Measurements from ENCODE around the gene C3orf22. TPM values are rescaled to one million over a fixed set of nuclear protein-coding genes. Genes with fewer than 3 reads are reported as not detected.

C3orf22 gene
- total and polyA plus RNA-seq, 2 experiments from 2014 or later, result not detected

DNA sequence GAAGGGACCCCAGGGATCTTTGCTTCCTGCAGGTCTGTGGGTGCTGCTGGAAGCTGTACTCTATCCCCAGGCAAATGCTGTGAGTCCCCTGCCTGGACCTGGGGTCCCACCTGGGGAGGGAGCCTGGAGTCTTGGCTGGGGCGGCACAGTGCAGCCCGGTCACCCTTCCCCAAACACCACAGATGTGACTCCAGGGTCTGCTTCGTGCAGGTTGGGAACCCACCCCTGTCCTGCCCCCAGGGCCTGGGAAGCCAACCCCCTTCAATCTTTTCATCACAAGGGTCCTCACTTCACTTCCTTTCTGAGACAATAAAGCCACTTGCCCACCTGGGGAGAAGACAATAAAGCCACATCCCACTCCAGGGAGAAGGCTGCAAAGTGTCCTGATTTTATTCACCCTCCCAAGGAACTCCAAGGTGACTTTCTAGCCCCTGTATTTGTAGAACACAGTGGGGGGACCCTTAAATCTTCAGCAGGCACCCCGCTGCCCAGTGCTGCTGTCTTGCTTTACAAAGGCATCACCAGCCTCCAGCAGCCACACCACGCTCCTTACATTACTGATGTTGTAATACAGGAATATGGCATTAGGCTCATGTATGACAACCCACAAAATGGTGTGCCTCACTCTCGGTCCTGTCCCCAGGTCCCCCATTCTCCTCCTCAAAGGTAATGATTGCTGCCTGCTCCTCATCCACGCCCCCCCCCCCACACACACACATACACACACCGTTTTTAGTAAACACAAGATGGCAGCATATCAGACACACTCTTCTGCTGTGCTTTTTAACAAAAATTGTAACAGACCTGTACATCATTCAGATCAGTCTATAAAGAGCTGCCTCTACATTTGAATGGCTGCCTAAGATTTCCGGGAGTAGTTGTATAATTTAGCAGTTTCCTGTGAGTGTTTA is 9.9 kb downstream of the C3orf22 start:
- H3K4me3 ChIP-seq, result no peak overlapping the region
- H3K4me1 ChIP-seq (ENCODE audit: low read depth), result peaks cover 6% of the 10 kb centered on the region
- no peaks in the 10 kb centered on the region for H3K9me3 ChIP-seq (ENCODE audit: low read depth)
- TF ChIP-seq, protein P1, sequence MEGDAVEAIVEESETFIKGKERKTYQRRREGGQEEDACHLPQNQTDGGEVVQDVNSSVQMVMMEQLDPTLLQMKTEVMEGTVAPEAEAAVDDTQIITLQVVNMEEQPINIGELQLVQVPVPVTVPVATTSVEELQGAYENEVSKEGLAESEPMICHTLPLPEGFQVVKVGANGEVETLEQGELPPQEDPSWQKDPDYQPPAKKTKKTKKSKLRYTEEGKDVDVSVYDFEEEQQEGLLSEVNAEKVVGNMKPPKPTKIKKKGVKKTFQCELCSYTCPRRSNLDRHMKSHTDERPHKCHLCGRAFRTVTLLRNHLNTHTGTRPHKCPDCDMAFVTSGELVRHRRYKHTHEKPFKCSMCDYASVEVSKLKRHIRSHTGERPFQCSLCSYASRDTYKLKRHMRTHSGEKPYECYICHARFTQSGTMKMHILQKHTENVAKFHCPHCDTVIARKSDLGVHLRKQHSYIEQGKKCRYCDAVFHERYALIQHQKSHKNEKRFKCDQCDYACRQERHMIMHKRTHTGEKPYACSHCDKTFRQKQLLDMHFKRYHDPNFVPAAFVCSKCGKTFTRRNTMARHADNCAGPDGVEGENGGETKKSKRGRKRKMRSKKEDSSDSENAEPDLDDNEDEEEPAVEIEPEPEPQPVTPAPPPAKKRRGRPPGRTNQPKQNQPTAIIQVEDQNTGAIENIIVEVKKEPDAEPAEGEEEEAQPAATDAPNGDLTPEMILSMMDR (IDR thresholded peaks at IDR 0.05; ENCODE audit: low read depth, low read length), result no peak
- H3K27ac ChIP-seq, result no peak overlapping the region
- H3K36me3 ChIP-seq, result no peaks in the 10 kb centered on the region
- DNase-seq (ENCODE audit: low read depth in 1 of 2, low spot score in 1 of 2), result no peak
- H3K27me3 ChIP-seq, result no peaks in the 10 kb centered on the region

DNA sequence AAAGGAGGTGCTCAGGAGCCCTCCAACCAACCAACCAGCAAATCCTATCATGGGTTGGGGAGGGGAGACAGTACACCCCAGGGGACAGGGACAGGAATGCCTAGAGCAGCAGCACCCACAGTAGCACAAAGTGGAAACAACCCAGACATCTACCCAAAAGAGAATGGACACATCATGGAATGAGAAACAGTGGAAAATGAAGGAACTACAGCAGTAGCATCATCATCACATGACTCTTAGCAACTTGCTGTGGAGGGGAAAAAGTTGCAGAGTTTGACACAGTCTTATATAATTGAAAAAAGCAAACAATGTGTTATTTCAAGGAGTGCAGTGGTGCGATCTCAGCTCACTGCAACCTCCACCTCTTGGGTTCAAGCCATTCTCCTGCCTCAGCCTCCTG is 11.0 kb downstream of the C3orf22 start:
- Histone ChIP-seq H3K27me3 (no peaks in the 10 kb centered on the region), H3K4me1 (ENCODE audit: low read depth) (peaks cover 6% of the 10 kb centered on the region), H3K4me3 (no peak overlapping the region), H3K36me3 (no peaks in the 10 kb centered on the region), H3K27ac (no peak overlapping the region), H3K9me3 (ENCODE audit: low read depth) (no peaks in the 10 kb centered on the region)
- no peak for DNase-seq (ENCODE audit: low read depth in 1 of 2, low spot score in 1 of 2)
- TF ChIP-seq, protein P1 (IDR thresholded peaks at IDR 0.05; ENCODE audit: low read depth, low read length), result no peak

DNA sequence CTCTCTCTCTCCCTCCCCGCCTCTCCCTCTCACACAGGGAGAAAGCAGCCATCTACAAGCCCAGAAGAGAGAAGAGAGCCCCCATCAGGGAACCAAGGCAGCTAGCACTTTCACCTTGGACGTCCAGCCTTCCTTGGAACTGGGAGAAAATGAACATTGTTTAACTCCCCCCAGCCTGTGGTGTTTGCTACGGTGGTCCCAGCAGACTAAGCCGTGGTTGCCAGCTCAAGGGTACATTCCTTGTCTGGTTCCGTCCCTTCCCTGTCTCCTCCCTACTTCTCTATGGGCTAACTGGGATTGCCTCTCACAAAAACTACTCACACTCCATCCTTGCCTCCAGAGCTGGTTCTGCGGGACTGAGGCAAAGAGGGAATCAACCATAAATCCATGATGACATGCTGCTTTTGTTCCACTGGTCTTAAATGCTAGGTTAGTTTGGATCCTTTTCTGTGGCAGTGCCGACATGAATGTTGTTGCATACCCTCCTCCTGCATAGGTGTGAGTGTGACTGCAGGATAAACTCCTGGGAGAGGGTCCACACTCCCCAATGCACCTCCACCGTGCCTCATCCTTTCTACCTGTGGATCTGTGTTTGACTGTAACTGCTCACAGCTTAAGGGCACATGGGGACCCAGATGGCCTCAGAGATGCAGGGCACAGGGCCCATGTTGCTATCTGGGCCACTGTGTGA is 12.0 kb downstream of the C3orf22 start:
- Histone ChIP-seq H3K4me3 (no peak overlapping the region), H3K36me3 (no peaks in the 10 kb centered on the region), H3K27me3 (no peaks in the 10 kb centered on the region), H3K4me1 (ENCODE audit: low read depth) (peaks cover 6% of the 10 kb centered on the region), H3K27ac (no peak overlapping the region), H3K9me3 (ENCODE audit: low read depth) (no peaks in the 10 kb centered on the region)
- TF ChIP-seq, protein P1 (IDR thresholded peaks at IDR 0.05; ENCODE audit: low read depth, low read length), result no peak
- DNase-seq (ENCODE audit: low read depth in 1 of 2, low spot score in 1 of 2), result no peak

DNA sequence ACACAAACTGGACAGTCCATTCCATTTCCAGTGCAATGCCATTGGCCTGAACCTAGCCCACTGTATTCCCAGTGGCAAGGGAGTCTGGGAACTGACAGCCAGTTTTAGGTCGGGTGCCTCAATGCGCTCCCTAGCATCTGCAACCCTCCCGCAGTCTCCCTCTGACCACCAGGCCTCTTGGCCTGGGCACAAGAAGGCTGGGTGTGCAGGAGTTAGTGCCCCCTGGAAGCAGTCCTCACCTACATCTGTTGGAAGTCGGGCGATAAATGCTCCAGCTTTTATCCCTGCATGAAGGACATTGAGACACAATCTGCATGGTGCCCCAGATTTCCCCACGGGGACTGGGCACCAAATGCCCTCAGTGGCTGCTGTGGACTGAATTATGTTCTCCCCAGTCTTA is 12.7 kb downstream of the C3orf22 start:
- Histone ChIP-seq H3K4me3 (no peak overlapping the region), H3K9me3 (ENCODE audit: low read depth) (no peaks in the 10 kb centered on the region), H3K4me1 (ENCODE audit: low read depth) (peaks cover 6% of the 10 kb centered on the region), H3K36me3 (no peaks in the 10 kb centered on the region), H3K27ac (no peak overlapping the region), H3K27me3 (no peaks in the 10 kb centered on the region)
- no peak for DNase-seq (ENCODE audit: low read depth in 1 of 2, low spot score in 1 of 2)
- TF ChIP-seq, protein P1 (IDR thresholded peaks at IDR 0.05; ENCODE audit: low read depth, low read length), result no peak

DNA sequence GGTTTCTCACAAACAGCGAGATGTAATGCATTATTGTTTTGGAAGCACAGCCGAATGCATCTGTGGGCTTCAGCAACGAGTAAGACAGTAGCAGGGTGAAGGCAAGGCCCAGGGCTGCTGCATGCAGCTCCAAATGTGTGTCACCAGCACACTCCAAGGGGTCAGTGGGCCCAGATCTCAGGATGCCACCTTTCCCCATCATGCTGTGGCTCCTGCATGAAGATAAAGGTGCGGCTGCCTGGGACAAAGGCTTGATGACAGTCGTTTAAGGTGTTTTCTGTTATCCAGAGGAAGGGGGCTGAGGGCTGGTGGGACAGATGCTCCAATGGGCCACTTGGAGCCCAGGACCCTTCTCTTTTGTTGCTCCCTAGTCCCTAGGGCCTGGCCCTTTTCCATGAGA is 13.2 kb downstream of the C3orf22 start:
- TF ChIP-seq, protein P1 (IDR thresholded peaks at IDR 0.05; ENCODE audit: low read depth, low read length), result no peak
- Histone ChIP-seq H3K27me3 (no peaks in the 10 kb centered on the region), H3K4me1 (ENCODE audit: low read depth) (peaks cover 6% of the 10 kb centered on the region), H3K36me3 (no peaks in the 10 kb centered on the region), H3K9me3 (ENCODE audit: low read depth) (no peaks in the 10 kb centered on the region), H3K4me3 (no peak overlapping the region), H3K27ac (no peak overlapping the region)
- DNase-seq (ENCODE audit: low read depth in 1 of 2, low spot score in 1 of 2), result no peak

All from cardiac muscle cell (in vitro differentiated cells and primary cell).